Measurements from ENCODE around the gene POLR3B.

Gene POLR3B

GRCh38 chr12:106386813-106387535, 29.4 kb downstream of the POLR3B start:
- TF ChIP-seq ZFX (IDR thresholded peaks at IDR 0.05; ENCODE audit: borderline replicate concordance) (no peak), CTCF (IDR thresholded peaks at IDR 0.05) (no peak)
- no peak overlapping the region for H3K27ac ChIP-seq

GRCh38 chr12:106387848-106388377, 30.4 kb downstream of the POLR3B start:
- TF ChIP-seq ZFX (IDR thresholded peaks at IDR 0.05; ENCODE audit: borderline replicate concordance): no peak
- TF ChIP-seq CTCF (IDR thresholded peaks at IDR 0.05): no peak
- no peak overlapping the region for H3K27ac ChIP-seq

GRCh38 chr12:106389151-106389550, 31.6 kb downstream of the POLR3B start:
- no peak for TF ChIP-seq CTCF (IDR thresholded peaks at IDR 0.05)

GRCh38 chr12:106392759-106393158, 35.2 kb downstream of the POLR3B start:
- TF ChIP-seq ZFX (IDR thresholded peaks at IDR 0.05; ENCODE audit: borderline replicate concordance) (no peak), CTCF (IDR thresholded peaks at IDR 0.05) (no peak)
- H3K27ac ChIP-seq: no peak overlapping the region

More at GRCh38 chr12:106389151-106389550, 31.6 kb downstream of the POLR3B start:
- no peak overlapping the region for H3K27ac ChIP-seq

GRCh38 chr12:106409878-106410277, 52.3 kb downstream of the POLR3B start:
- TF ChIP-seq CTCF (IDR thresholded peaks at IDR 0.05) (no peak), ZFX (IDR thresholded peaks at IDR 0.05; ENCODE audit: borderline replicate concordance) (no peak)
- no peak overlapping the region for H3K27ac ChIP-seq

- TF ChIP-seq CTCF (IDR thresholded peaks at IDR 0.05) (no peak), ZFX (IDR thresholded peaks at IDR 0.05; ENCODE audit: borderline replicate concordance) (no peak)
- no peak overlapping the region for H3K27ac ChIP-seq
Observed at GRCh38 chr12:106412563-106412962, 55.0 kb downstream of the POLR3B start.

GRCh38 chr12:106415134-106415533, 57.6 kb downstream of the POLR3B start:
- H3K27ac ChIP-seq: no peak overlapping the region
- TF ChIP-seq CTCF (IDR thresholded peaks at IDR 0.05) (no peak), ZFX (IDR thresholded peaks at IDR 0.05; ENCODE audit: borderline replicate concordance) (no peak)

Data from 22Rv1 (cell line).